Breast epithelium (tissue), 3 donors: Measurements from ENCODE around the gene EIF4E3.

Source experiments
- POLR2AphosphoS5 ChIP-seq, 3 donors: sonication (generic); formaldehyde crosslinking; IDR thresholded peaks; one replicate each; pipeline ENCODE4 v1.6.1; 2017; ENCODE audit warnings: antibody characterized with exemption in 3 of 3
- TF ChIP-seq, protein P1 (sequence below), 3 donors: fragments of 450-650 bp; IDR thresholded peaks; one replicate each; pipeline ENCODE4 v1.5.1; 2016 to 2017; ENCODE audit warnings: antibody characterized with exemption in 3 of 3, mild to moderate bottlenecking in 3 of 3, moderate library complexity in 3 of 3

DNA sequence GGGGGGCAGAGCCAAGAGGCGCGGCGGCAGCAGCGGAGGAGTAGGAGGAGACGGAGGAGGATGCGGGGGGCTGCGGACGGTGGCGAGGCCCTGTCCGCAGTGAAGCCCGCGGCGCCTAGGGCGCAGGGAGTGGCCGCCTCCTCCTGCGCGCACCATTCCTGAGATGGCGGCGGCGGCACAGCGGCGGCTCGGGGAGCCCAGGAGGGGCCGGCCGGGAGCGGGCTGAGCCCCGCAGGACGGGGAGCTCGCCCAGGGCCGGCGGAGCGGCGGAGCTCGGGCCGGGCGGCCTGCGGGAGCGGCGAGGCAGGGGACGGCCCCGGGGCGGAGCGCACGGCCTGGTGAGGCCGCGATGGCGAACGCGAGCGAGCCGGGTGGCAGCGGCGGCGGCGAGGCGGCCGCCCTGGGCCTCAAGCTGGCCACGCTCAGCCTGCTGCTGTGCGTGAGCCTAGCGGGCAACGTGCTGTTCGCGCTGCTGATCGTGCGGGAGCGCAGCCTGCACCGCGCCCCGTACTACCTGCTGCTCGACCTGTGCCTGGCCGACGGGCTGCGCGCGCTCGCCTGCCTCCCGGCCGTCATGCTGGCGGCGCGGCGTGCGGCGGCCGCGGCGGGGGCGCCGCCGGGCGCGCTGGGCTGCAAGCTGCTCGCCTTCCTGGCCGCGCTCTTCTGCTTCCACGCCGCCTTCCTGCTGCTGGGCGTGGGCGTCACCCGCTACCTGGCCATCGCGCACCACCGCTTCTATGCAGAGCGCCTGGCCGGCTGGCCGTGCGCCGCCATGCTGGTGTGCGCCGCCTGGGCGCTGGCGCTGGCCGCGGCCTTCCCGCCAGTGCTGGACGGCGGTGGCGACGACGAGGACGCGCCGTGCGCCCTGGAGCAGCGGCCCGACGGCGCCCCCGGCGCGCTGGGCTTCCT, 28.8 kb upstream of the EIF4E3 start, which contains the start of gene GPR27:
- TF ChIP-seq, protein P1, sequence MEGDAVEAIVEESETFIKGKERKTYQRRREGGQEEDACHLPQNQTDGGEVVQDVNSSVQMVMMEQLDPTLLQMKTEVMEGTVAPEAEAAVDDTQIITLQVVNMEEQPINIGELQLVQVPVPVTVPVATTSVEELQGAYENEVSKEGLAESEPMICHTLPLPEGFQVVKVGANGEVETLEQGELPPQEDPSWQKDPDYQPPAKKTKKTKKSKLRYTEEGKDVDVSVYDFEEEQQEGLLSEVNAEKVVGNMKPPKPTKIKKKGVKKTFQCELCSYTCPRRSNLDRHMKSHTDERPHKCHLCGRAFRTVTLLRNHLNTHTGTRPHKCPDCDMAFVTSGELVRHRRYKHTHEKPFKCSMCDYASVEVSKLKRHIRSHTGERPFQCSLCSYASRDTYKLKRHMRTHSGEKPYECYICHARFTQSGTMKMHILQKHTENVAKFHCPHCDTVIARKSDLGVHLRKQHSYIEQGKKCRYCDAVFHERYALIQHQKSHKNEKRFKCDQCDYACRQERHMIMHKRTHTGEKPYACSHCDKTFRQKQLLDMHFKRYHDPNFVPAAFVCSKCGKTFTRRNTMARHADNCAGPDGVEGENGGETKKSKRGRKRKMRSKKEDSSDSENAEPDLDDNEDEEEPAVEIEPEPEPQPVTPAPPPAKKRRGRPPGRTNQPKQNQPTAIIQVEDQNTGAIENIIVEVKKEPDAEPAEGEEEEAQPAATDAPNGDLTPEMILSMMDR (IDR thresholded peaks at IDR 0.05): no peak
- no peak for TF ChIP-seq POLR2AphosphoS5 (IDR thresholded peaks at IDR 0.05)
